Measurements from ENCODE around the gene TOR2A. TPM values are rescaled to one million over a fixed set of nuclear protein-coding genes. Genes with fewer than 3 reads are reported as not detected.

Gene TOR2A
- polyA plus RNA-seq, 3 donors: 57.4 to 63.8 (median 60.0) TPM

GRCh38 chr9:127738666-127739065 is 3.6 kb upstream of the TOR2A start:
- WGBS (ENCODE audit: insufficient coverage): 97% methylated on average over 9 of the region's 13 CpGs
- Histone ChIP-seq H3K27me3 (ENCODE audit: control insufficient read depth in 2 of 2, insufficient read depth in 2 of 2, low read length in 2 of 2) (no peaks in the 10 kb centered on the region), H3K4me2 (replicated peaks; ENCODE audit: extremely low read depth, low read length, poor library complexity, severe bottlenecking) (no peak overlapping the region), H4K20me1 (ENCODE audit: insufficient read depth, low read length) (peaks cover 68% of the 10 kb centered on the region), H3K4me3 (replicated peaks in 1 of 3; ENCODE audit: low read depth in 2 of 3, low read length in 3 of 3) (no peak overlapping the region), H3K9me3 (replicated peaks in 1 of 2; ENCODE audit: control insufficient read depth in 1 of 2, insufficient read depth in 1 of 2, low read length in 2 of 2) (no peaks in the 10 kb centered on the region), H3K4me1 (ENCODE audit: control insufficient read depth in 1 of 2, insufficient read depth in 2 of 2, low read length in 2 of 2) (peaks cover 15 to 28% of the 10 kb centered on the region in 2 donors), H3K79me2 (ENCODE audit: insufficient read depth, low read length) (no peaks in the 10 kb centered on the region), H2AFZ (ENCODE audit: insufficient read depth, low read depth, low read length, poor library complexity, severe bottlenecking) (no peak overlapping the region), H3K27ac (ENCODE audit: low read depth in 1 of 2, low read length in 2 of 2) (no peak overlapping the region), H3K9ac (ENCODE audit: insufficient read depth, low read length, poor library complexity, severe bottlenecking) (no peak overlapping the region), H3K36me3 (replicated peaks in 1 of 2; ENCODE audit: control insufficient read depth in 1 of 2, insufficient read depth in 2 of 2, low read length in 2 of 2) (peaks cover 57 to 59% of the 10 kb centered on the region in 2 donors)
- H3K9me3 Mint-ChIP-seq: peaks cover 0 to 1% (median 0%) of the 10 kb centered on the region in 7 donors
- H3K27me3 Mint-ChIP-seq (ENCODE audit: low read depth in 3 of 3): peaks cover 0 to 3% (median 0%) of the 10 kb centered on the region in 3 donors
- peak overlapping the region in 3 of 7 donors; percentile 62 to 90 (median 77) for H3K27ac Mint-ChIP-seq
- no peak overlapping the region for H3K4me3 Mint-ChIP-seq
- intact Hi-C loops (cut with micrococcal nuclease): loop anchor here in 1 of 2 donors (5.0 kb wide), 2 partner anchors 129 to 179 kb away; partner anchors contain the start of gene ST6GALNAC4
- H3K36me3 Mint-ChIP-seq: peaks cover 40 to 66% of the 10 kb centered on the region in 2 donors
- peaks cover 17% of the 10 kb centered on the region for H3K4me1 Mint-ChIP-seq
- TF ChIP-seq CTCF (IDR thresholded peaks at IDR 0.05): no peak
- no peak for DNase-seq

GRCh38 chr9:127735530-127736185 is 564 bp upstream of the TOR2A start:
- peak; percentile 1 for TF ChIP-seq CTCF (IDR thresholded peaks at IDR 0.05)

More at GRCh38 chr9:127735530-127736185, 564 bp upstream of the TOR2A start:
- whole genome bisulfite sequencing (ENCODE audit: insufficient coverage): 47% methylated on average over 11 of the region's 15 CpGs
- peak overlapping the region in 1 of 2 donors; percentile 81 for H3K4me3 Mint-ChIP-seq
- no peaks in the 10 kb centered on the region for H3K27me3 ChIP-seq (ENCODE audit: control insufficient read depth in 2 of 2, insufficient read depth in 2 of 2, low read length in 2 of 2)
- peaks cover 43 to 58% of the 10 kb centered on the region in 2 donors for H3K36me3 ChIP-seq (replicated peaks in 1 of 2; ENCODE audit: control insufficient read depth in 1 of 2, insufficient read depth in 2 of 2, low read length in 2 of 2)
- H4K20me1 ChIP-seq (ENCODE audit: insufficient read depth, low read length): peaks cover 68% of the 10 kb centered on the region
- H3K9me3 Mint-ChIP-seq: peaks cover 0 to 1% (median 0%) of the 10 kb centered on the region in 7 donors
- H2AFZ ChIP-seq (ENCODE audit: insufficient read depth, low read depth, low read length, poor library complexity, severe bottlenecking): no peak overlapping the region
- H3K27ac ChIP-seq (ENCODE audit: low read depth in 1 of 2, low read length in 2 of 2): peak overlapping the region; percentile 65 to 90
- H3K4me1 Mint-ChIP-seq: peaks cover 17% of the 10 kb centered on the region
- H3K36me3 Mint-ChIP-seq: peaks cover 38 to 60% of the 10 kb centered on the region in 2 donors
- H3K9ac ChIP-seq (ENCODE audit: insufficient read depth, low read length, poor library complexity, severe bottlenecking): no peak overlapping the region
- H3K4me1 ChIP-seq (ENCODE audit: control insufficient read depth in 1 of 2, insufficient read depth in 2 of 2, low read length in 2 of 2): peaks cover 19 to 25% of the 10 kb centered on the region in 2 donors
- no peaks in the 10 kb centered on the region for H3K9me3 ChIP-seq (replicated peaks in 1 of 2; ENCODE audit: control insufficient read depth in 1 of 2, insufficient read depth in 1 of 2, low read length in 2 of 2)
- no peaks in the 10 kb centered on the region for H3K79me2 ChIP-seq (ENCODE audit: insufficient read depth, low read length)
- H3K27ac Mint-ChIP-seq: peak overlapping the region; percentile 90 to 95 (median 93)
- intact Hi-C loops (cut with micrococcal nuclease): loop anchor here (1.0 to 5.0 kb wide), 6 partner anchors 35 to 184 kb away; partner anchors contain the start of gene ST6GALNAC4 (in 1 of the 2)
- peaks cover 0 to 3% (median 0%) of the 10 kb centered on the region in 3 donors for H3K27me3 Mint-ChIP-seq (ENCODE audit: low read depth in 3 of 3)
- no peak overlapping the region for H3K4me3 ChIP-seq (replicated peaks in 1 of 3; ENCODE audit: low read depth in 2 of 3, low read length in 3 of 3)
- peak in 1 of 3 donors; percentile 18 for DNase-seq
- H3K4me2 ChIP-seq (replicated peaks; ENCODE audit: extremely low read depth, low read length, poor library complexity, severe bottlenecking): peak overlapping the region; percentile 74

Data from CD14-positive monocyte (primary cell).